Activated T-cell treated with anti-CD3 and anti-CD28 coated beads, Interleukin-2, amount 50 U/mL, for 1 hour (primary cell): ENCODE measurements around the gene VAMP8.
A peak's percentile ranks its signal among the peaks of the same experiment; 100 is the strongest.
"Not testable (repeated sequence)": the region's sequence is repeated elsewhere in the genome, so short reads cannot be mapped to it uniquely, and the experiment has no call there.

Experiments used
- DNase-seq: peaks from one replicate; pipeline ENCODE4 v3.0.0-alpha.2; 2020

Gene VAMP8

GRCh38 chr2:85577386-85578242 lies at the start of gene VAMP8:
Gene VAMP8 (plus strand): TSS chr2:85577586. CDS start chr2:85577647, 61 bp downstream.
- peak; percentile 65 for DNase-seq

GRCh38 chr2:85527787-85528186 lies 49.6 kb upstream of the VAMP8 start:
- no peak for DNase-seq

- no peak for DNase-seq
These were observed 49.0 kb upstream of the VAMP8 start for GRCh38 chr2:85528355-85528754.

- no peak for DNase-seq
These were observed 47.6 kb upstream of the VAMP8 start for GRCh38 chr2:85529809-85530208.

- no peak for DNase-seq
These were observed 45.8 kb upstream of the VAMP8 start for GRCh38 chr2:85531589-85531988.

- DNase-seq, result no peak
These were observed 43.3 kb upstream of the VAMP8 start for GRCh38 chr2:85534099-85534498.

GRCh38 chr2:85534881-85535280 lies 42.5 kb upstream of the VAMP8 start:
- no peak for DNase-seq

GRCh38 chr2:85536479-85536878 lies 40.9 kb upstream of the VAMP8 start:
- no peak for DNase-seq

- DNase-seq, result peak; percentile 38
These were observed 39.5 kb upstream of the VAMP8 start for GRCh38 chr2:85537600-85538506.

- peak; percentile 92 for DNase-seq
These were observed 38.7 kb upstream of the VAMP8 start, which contains the start of gene MAT2A for GRCh38 chr2:85538507-85539360. Gene MAT2A (plus strand): TSS chr2:85539168. CDS start chr2:85539288, 120 bp downstream.

GRCh38 chr2:85539361-85540132 lies 37.8 kb upstream of the VAMP8 start:
- peak; percentile 73 for DNase-seq

- no peak for DNase-seq
These were observed 37.2 kb upstream of the VAMP8 start for GRCh38 chr2:85540133-85540648.

GRCh38 chr2:85541262-85541661 lies 36.1 kb upstream of the VAMP8 start:
- DNase-seq, result no peak

GRCh38 chr2:85541753-85542457 lies 35.5 kb upstream of the VAMP8 start:
- DNase-seq, result no peak

GRCh38 chr2:85542777-85543176 lies 34.6 kb upstream of the VAMP8 start:
- no peak for DNase-seq

GRCh38 chr2:85544254-85544691 lies 33.1 kb upstream of the VAMP8 start:
- not testable (repeated sequence) for DNase-seq

GRCh38 chr2:85544915-85545779 lies 32.2 kb upstream of the VAMP8 start:
- not testable (repeated sequence) for DNase-seq

GRCh38 chr2:85545780-85546240 lies 31.6 kb upstream of the VAMP8 start:
- DNase-seq, result no peak

GRCh38 chr2:85547089-85547858 lies 30.1 kb upstream of the VAMP8 start:
- no peak for DNase-seq
